GM19035 (cell line): Measurements from ENCODE around the gene CFAP157.
A peak's percentile ranks its signal among the peaks of the same experiment; 100 is the strongest.
"Not testable (repeated sequence)": the region's sequence is repeated elsewhere in the genome, so short reads cannot be mapped to it uniquely, and the experiment has no call there.

Experiments
- ATAC-seq: cut with Tn5 transposase; IDR thresholded peaks from one replicate; pipeline ENCODE4 v1.9.1; 2021; ENCODE audit not compliant: unreplicated experiment

CFAP157 gene

DNA sequence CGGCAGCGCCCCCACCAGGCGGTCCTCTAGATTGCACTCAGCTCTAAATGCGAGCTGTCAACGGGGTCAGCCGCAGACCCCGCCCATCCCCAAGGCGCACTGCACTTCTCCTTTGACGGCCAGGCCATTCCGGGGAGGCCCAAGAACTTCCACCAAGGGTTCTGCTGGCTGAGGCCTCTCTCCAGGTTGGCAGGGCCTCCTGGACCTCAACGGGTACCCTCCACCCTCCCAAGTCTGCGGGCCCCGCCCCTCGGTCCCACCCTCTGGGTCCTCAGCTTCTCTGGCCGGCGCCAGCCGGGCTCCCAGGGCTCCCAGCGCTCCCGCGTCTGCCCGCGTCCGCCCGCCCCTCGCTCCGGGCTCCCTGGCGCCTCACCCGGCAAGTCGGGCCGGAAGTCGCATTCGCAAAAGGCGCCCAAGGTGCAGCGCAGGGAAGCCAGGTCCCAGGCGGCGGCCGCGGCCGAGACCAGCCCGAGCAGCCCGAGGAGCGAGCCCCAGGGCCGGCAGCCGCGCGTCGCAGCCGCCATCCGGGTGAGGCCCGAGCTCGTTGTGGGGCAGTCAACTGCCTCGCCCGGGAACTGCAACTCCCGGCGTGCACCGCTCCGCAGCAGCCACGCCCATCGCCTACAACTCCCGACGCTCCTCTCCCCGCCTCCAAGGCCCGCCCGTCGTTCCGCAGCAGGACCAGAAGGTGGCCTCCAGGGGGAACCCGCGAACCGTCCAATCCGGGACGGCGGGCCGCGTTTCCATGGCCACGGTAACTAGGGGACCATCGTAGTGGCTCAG lies 28.1 kb downstream of the CFAP157 start, which contains the start of gene TOR2A:
Gene TOR2A (minus strand): TSS at position 548 of the 783 bp plus-strand sequence. CDS start 24 bp downstream, at position 524.
- peak; percentile 84 for ATAC-seq

GRCh38 chr9:127735530-127736185 lies 28.9 kb downstream of the CFAP157 start:
- ATAC-seq = peak; percentile 3

GRCh38 chr9:127738666-127739065 lies 31.9 kb downstream of the CFAP157 start:
- no peak for ATAC-seq

- no peak for ATAC-seq
These were observed 33.0 kb downstream of the CFAP157 start for GRCh38 chr9:127739614-127740330.

GRCh38 chr9:127741831-127742434 lies 35.1 kb downstream of the CFAP157 start:
- no peak for ATAC-seq

- no peak for ATAC-seq
These were observed 35.8 kb downstream of the CFAP157 start for GRCh38 chr9:127742435-127743088.

- ATAC-seq = no peak
These were observed 37.8 kb downstream of the CFAP157 start for GRCh38 chr9:127744398-127745110.

GRCh38 chr9:127746959-127747569 lies 40.3 kb downstream of the CFAP157 start:
- no peak for ATAC-seq

DNA sequence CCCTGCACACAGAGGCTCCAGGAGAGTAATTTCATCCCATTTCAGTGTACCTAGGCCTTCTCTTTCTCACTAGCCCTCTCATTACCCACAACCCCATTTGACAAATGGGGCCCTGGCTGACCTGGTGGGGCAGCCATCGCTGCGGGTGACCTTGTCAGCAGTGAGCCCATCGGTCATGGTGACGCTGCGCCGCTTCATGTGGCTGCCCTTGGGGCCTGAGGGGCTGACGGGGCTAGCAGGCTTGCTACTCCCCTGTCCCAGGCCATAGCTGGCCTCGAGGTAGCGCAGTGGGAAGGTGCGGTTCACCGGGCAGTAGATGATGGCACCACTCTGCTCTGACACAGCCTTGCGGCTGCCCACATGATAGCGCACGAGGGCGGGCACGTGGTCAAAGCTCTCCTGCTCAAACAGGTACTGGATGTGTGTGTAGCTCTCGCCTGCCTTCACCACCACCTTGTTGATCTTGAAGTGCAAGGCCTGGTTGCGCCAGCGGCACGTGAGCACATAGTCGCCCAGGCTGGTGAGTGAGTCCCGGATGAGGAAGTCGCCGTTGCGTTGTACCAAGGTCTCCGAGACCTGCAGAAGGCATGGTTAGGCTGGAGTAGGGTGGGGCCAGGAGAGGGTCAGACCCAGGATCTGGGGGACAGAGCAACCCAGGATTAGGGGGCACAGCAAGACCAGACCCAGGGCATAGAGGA lies 42.5 kb downstream of the CFAP157 start:
- no peak for ATAC-seq

DNA sequence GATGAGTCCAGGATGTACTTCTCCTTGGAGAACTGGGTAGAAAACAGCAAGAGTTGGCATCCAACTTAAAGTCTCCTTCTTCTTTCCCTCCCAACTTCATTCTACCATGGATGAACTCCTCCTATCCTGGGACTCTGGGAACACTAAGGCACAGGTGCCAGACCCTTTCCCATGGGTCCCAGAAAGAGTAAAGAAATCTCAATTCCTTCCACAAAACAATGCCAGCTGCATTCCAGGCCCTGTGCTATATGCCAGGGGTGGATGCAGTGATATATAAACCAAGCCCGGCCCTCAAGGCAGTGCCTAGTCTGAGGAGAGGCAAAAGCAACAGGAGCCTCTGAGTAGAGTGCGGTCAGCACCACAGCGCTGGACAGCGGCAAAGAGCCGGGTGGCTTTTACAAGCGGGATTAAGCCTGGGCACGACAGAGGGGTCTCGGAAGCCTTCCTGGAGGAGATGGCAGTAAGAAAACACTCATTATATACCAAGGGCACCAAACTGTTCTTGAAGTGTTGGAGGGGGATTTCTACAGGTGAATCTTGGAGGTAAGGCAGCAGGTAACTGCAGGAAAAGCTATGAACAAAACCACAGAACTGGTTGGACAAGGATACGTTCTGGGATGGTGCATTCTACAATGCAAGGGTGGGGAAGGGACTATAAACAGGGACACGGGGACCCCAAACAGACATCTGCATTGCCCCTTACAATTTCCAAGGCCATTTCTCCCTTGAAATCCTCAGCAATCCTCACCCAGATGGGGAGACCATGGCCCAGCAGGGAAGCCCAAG lies 44.7 kb downstream of the CFAP157 start:
- ATAC-seq = no peak

- ATAC-seq = no peak
These were observed 46.4 kb downstream of the CFAP157 start for GRCh38 chr9:127753148-127753547.

- ATAC-seq = no peak
These were observed 46.8 kb downstream of the CFAP157 start for GRCh38 chr9:127753622-127754021.

GRCh38 chr9:127754099-127755060 lies 47.6 kb downstream of the CFAP157 start:
- ATAC-seq = no peak

DNA sequence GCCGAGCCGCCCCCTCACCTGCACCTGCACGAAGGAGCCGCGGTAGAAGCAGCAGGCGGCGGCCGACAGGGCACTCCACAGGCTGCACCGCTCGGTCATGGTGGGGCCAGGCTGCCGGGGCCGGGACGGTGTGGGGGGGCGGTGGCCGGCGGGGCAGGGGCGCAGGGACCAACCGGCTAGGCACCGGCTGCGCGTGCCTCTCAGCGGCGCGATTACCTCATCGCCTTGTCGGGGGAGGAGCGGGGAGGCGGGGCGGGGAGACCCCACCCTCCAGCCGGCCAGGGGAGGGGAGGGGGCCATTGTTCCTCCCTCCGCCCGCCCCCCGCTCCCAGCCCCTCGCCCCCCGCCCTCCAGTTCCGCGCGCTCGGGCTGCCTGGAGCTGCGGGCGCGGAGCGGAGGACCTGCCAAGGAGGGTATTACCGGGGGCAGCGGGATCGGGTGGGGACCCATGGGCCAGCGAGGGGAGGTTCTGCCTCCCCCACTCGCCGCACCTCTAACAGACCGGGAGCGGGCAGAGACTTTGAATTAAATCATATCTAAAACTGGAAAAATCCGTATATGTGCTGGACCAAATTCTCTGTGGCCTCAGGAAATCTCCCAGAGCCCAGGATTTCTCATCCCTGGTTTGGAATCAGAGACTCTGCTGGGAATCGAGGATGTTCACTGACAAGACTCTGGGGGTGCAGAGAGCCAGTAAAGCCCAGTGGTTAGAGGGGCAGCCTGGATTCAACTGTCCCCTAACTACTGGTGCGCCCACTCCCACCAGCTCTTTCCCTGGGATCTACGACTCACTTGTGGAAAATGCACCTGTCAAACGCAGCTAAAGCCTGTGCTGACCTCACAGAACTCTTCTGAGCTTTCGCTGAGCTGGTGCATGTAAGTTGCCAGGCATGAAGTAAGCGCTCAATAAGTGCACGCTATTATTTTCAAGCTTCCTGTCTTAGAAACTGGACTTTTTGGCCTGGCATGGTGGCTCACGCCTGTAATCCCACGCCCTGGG lies 48.6 kb downstream of the CFAP157 start:
- ATAC-seq = no peak

GRCh38 chr9:127756233-127756632 lies 49.4 kb downstream of the CFAP157 start:
- ATAC-seq = no peak

DNA sequence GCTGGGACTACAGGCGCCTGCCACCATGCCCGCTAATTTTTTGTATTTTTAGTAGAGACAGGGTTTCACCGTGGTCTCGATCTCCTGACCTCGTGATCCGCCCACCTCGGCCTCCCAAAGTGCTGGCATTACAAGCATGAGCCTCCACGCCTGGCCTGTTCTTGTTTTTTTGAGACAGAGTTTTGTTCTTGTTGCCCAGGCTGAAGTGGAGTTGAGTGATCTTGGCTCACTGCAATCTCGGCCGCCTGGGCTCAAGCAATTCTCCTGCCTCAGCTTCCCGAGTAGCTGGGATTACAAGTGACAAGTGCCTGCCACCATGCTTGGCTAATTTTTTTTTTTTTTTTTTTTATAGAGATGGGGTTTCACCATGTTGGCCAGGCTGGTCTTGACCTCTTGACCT lies 50.0 kb downstream of the CFAP157 start:
- ATAC-seq = not testable (repeated sequence)
